Measurements from ENCODE around the gene RIBC2.

GRCh38 chr22:45454275-45454674 is 40.8 kb downstream of the RIBC2 start:
- TF ChIP-seq, protein P1, sequence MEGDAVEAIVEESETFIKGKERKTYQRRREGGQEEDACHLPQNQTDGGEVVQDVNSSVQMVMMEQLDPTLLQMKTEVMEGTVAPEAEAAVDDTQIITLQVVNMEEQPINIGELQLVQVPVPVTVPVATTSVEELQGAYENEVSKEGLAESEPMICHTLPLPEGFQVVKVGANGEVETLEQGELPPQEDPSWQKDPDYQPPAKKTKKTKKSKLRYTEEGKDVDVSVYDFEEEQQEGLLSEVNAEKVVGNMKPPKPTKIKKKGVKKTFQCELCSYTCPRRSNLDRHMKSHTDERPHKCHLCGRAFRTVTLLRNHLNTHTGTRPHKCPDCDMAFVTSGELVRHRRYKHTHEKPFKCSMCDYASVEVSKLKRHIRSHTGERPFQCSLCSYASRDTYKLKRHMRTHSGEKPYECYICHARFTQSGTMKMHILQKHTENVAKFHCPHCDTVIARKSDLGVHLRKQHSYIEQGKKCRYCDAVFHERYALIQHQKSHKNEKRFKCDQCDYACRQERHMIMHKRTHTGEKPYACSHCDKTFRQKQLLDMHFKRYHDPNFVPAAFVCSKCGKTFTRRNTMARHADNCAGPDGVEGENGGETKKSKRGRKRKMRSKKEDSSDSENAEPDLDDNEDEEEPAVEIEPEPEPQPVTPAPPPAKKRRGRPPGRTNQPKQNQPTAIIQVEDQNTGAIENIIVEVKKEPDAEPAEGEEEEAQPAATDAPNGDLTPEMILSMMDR (conservative IDR thresholded peaks at IDR 0.05; ENCODE audit: low read depth, low read length) = no peak
- TF ChIP-seq EZH2 (IDR thresholded peaks at IDR 0.05; ENCODE audit: low read length, unreplicated experiment) = no peak

Data from PC-3 (cell line).